Measurements from ENCODE around the gene ZFYVE28. TPM values are rescaled to one million over a fixed set of nuclear protein-coding genes. Genes with fewer than 3 reads are reported as not detected.

Gene ZFYVE28
- total RNA-seq, 2 experiments from 2014 or later = 14.8 to 17.2 TPM

DNA sequence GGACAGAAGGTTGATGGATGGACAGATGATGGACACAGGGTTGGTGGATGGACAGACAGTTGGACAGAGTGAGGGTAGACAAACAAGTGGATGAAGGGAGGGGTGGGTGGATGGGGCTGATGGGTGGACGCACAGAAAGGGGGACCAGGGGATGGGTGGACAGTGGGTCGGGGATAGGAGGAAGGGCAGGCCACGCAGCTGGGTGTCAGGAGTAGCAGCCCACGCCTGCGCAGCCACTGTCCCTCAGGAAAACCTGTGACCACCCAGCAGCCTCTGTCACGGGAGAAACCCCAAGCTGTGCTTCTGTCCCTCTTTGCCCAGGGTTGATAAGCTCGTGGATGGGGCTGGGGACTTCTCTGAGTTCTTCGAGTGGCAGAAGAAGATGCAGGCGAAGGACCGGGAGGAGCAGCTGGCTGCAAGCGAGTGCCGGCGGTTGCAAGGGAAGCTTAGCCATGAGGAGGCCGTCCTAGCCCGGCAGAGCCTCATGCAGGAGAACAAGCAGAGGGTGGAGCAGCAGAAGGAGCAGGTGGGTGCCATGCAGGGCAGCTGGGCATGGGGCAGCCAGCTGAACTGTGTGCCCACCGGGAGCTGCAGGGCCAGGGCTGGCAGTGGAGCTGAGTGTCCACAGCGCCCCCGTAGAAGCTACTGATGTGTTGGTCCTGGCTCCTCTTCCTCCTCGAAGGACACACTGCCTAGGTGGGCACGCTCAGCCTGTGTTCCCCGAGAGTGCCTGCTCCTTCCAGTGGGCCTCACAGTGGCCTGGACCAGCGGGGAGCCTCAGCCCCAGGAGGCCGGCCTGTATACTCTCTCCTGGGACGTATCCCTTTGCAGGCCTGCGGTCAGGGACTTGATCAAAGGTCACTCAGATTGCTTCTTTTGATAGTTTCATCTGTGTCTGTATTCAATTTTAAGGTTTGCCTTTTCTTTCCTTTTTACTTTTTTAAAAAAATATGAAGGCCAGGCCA is 33.7 kb upstream of the ZFYVE28 start:
- H3K4me1 Mint-ChIP-seq = no peaks in the 10 kb centered on the region
- no peak for DNase-seq
- ChIA-PET CTCF (interaction anchor here (0.7 kb wide), 1 partner anchor 58 kb away, joined by 3 read pairs; no protein-coding TSS in a partner anchor), POLR2A (no interaction called here)
- H3K9me3 Mint-ChIP-seq = no peaks in the 10 kb centered on the region
- no peak overlapping the region for H3K4me3 Mint-ChIP-seq
- no peaks in the 10 kb centered on the region for H3K27me3 Mint-ChIP-seq
- H3K27ac Mint-ChIP-seq = no peak overlapping the region
- H3K36me3 Mint-ChIP-seq (ENCODE audit: low read depth) = no peaks in the 10 kb centered on the region

DNA sequence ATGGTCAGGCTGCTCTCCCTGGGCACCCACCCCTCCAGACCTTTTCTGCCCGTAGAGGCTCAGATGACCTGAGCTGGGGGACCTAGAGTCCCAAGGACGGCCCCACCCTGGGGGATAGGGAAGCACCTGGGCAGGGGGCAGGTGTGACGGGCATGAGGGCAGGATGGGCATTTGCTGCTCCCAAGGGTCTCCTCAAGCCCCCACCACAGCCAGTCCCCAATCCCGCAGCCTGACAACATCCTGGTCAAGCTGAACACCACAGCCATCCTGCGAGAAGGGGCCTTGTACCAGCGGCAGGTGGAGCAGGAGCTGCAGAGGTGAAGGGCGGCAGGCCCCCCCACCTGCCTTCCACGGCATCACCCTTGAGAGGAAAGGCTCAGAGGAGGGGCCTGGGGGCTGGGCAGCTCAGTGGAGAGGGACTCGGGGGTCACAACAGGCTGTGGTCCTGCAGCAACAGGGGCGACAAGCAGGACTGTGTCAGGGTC is 32.6 kb upstream of the ZFYVE28 start:
- POLR2A ChIA-PET = no interaction called here
- Mint-ChIP-seq H3K27me3 (no peaks in the 10 kb centered on the region), H3K4me1 (no peaks in the 10 kb centered on the region), H3K4me3 (no peak overlapping the region), H3K36me3 (ENCODE audit: low read depth) (no peaks in the 10 kb centered on the region), H3K27ac (no peak overlapping the region), H3K9me3 (no peaks in the 10 kb centered on the region)
- DNase-seq = no peak
- CTCF ChIA-PET = interaction anchor here (0.9 to 1.1 kb wide), 2 partner anchors 10 to 29 kb away, joined by 3 to 5 read pairs; no protein-coding TSS in a partner anchor

DNA sequence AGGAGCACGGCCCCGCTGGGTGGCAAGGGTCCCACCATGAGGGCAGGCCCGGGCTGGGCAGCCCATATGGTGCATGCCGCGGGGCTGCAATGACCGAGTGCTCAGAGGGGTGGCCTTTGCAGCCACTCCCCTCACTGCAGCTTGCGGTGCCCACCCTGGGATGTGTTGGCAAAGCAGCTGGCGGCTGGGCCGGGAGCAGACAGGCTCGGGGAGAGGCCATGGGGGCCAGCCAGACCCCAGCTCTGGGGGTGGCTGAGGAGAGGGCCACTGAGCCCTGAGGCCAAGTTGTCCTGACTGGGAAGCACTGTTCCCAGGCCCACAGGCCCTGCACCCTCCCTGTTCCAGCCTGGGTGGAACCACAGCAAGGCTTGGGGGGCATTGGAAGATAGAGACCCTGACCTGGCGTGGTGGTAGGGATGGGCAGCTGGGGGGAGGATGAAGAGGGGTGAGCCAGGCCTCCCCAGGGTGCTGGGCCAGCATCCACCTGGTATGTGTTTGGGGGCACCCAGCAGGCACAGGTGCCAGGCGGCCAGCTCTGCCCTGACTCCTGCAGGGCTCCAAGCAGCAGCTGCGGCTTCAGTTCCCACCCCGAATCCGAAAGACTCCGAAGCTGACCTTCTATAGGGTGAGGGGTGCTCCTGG is 32.1 kb upstream of the ZFYVE28 start:
- no peak for DNase-seq
- CTCF ChIA-PET = interaction anchor here (0.9 to 1.1 kb wide), 2 partner anchors 10 to 28 kb away, joined by 3 to 5 read pairs; no protein-coding TSS in a partner anchor
- no peaks in the 10 kb centered on the region for H3K4me1 Mint-ChIP-seq
- H3K9me3 Mint-ChIP-seq = no peaks in the 10 kb centered on the region
- no peaks in the 10 kb centered on the region for H3K36me3 Mint-ChIP-seq (ENCODE audit: low read depth)
- H3K27me3 Mint-ChIP-seq = no peaks in the 10 kb centered on the region
- POLR2A ChIA-PET = no interaction called here
- no peak overlapping the region for H3K27ac Mint-ChIP-seq
- no peak overlapping the region for H3K4me3 Mint-ChIP-seq

DNA sequence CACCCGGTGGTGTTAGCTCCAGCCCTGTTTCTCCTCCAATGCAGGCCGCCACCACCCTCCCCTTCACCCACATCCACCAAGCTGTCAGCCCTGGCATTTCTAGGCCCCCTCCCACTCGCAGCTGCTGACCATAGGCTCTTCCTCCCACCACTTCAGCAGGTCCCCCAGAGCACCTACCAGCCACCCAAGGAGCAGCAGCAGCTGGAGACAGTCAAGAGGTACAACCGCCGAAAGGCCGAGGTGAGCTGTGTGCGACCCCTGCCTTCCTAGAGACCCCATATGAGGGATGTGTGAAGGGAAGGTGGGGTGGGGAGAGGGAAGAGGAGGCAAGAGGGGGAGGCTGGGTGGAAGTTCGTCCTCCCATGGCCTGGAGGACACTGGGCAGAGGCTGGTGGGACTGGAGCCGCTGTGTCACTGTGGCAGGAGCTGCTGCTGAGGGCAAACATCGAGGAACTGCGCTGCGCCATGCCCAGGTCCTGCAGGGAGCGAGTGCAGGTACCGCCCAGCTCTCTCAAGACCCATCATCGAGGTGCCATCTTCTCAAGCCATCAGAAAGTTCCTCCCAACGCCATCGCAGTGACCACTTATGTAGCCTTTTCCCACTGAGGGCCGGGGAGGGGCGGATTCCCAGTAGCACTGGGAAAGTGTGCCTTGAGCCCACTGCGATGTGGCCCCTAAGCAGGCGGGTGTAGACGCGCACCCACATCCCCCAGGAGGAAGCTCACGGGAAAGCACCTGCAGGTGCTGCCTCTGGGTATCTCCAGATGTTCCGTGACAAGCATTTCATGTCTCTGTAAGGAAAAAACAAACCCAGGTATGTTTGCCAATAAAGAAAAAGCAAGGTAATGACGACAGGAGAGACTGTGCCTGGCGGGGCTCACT is 31.3 kb upstream of the ZFYVE28 start:
- H3K27ac Mint-ChIP-seq = no peak overlapping the region
- no peaks in the 10 kb centered on the region for H3K9me3 Mint-ChIP-seq
- no peaks in the 10 kb centered on the region for H3K36me3 Mint-ChIP-seq (ENCODE audit: low read depth)
- no peak for DNase-seq
- no peaks in the 10 kb centered on the region for H3K27me3 Mint-ChIP-seq
- no peaks in the 10 kb centered on the region for H3K4me1 Mint-ChIP-seq
- H3K4me3 Mint-ChIP-seq = no peak overlapping the region
- ChIA-PET CTCF (interaction anchor here (0.9 to 1.2 kb wide), 3 partner anchors 9 to 28 kb away, joined by 3 to 5 read pairs (median 3); no protein-coding TSS in a partner anchor), POLR2A (no interaction called here)

DNA sequence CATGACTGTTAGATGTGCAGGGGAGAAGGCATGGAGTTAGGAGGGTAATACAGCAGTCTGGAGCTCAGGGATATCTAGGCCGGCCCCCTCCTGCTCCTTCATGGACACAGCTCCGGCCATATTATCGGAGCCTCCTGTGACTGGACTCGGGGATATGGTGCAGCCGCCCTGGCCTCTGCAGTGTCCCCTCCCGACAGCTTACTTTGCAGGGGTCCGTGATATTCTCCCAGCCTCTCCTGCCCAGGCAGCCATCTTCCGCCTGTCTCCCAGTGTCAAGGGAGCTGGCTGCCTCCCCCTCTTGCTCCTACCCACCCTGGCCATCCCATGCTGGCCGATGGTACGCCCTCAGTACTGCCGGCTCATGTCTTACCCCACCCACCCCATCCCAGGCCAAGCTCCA is 30.6 kb upstream of the ZFYVE28 start:
- POLR2A ChIA-PET = no interaction called here
- H3K36me3 Mint-ChIP-seq (ENCODE audit: low read depth) = no peaks in the 10 kb centered on the region
- DNase-seq = no peak
- CTCF ChIA-PET = interaction anchor here (1.2 kb wide), 1 partner anchor 13 kb away, joined by 3 read pairs; no protein-coding TSS in a partner anchor
- no peaks in the 10 kb centered on the region for H3K27me3 Mint-ChIP-seq
- no peaks in the 10 kb centered on the region for H3K4me1 Mint-ChIP-seq
- no peaks in the 10 kb centered on the region for H3K9me3 Mint-ChIP-seq
- H3K4me3 Mint-ChIP-seq = no peak overlapping the region
- no peak overlapping the region for H3K27ac Mint-ChIP-seq

DNA sequence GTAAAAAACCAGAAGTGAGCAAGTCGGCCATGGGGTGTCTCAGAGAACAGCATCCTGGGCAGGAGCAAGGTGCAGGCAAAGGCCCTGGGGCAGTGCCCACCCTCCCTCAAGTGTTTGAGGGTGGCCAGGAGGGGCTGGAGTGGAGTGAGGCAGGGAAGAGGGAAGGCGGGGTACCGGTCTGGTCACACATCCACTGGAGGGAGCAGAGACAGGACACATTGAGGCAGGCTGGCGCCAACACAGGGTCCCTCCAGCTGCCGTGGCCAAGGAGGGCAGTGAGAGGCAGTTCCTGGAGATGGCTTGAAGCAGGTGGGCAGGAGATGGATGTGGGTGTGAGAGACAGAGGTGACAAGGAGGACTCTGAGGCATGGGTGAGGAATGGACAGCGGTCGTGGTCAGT is 30.1 kb upstream of the ZFYVE28 start:
- POLR2A ChIA-PET = no interaction called here
- no peak for DNase-seq
- CTCF ChIA-PET = interaction anchor here (1.2 kb wide), 1 partner anchor 14 kb away, joined by 3 read pairs; no protein-coding TSS in a partner anchor
- Mint-ChIP-seq H3K4me1 (no peaks in the 10 kb centered on the region), H3K27ac (no peak overlapping the region), H3K9me3 (no peaks in the 10 kb centered on the region), H3K27me3 (no peaks in the 10 kb centered on the region), H3K4me3 (no peak overlapping the region), H3K36me3 (ENCODE audit: low read depth) (no peaks in the 10 kb centered on the region)

DNA sequence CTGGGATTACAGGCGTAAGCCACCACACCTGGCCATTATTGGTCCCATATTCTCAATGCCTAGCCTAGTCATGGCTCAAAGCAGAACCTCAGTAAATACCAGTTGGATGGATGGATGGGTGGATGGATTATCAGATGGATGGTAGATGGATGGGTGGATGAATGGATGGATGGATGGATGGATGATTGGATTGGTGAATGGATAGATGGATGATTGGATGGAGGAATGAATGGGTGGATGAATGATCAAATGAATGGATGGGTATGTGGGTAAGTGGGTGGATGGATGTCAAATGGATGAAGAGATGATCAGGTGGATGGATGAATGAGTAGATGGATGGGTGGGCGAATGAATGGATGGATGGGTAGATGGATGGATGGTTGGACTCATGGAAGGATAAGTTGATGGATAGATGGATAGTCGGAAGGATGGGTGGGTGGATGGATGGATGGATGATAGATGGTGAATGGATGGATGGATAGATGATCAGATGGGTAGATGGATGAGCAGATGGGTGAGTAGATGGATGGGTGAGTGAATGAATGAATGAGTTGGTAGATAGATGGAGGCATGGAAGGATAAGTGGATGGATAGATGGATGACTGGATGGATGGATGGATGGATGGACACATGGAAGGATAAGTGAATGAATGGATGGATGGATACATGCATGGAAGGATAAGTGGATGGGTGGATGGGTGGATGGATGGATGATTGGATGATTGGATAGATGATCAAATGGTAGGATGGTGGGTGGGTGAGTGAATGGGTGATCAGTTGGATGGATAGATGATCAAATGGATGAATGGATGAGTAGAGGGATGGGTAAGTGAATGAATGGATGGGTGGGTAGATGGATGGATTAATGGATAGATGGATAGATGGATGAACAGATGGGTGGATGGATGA is 28.5 kb upstream of the ZFYVE28 start:
- POLR2A ChIA-PET = no interaction called here
- Mint-ChIP-seq H3K27ac (no peak overlapping the region), H3K27me3 (no peaks in the 10 kb centered on the region), H3K4me3 (no peak overlapping the region), H3K4me1 (no peaks in the 10 kb centered on the region), H3K36me3 (ENCODE audit: low read depth) (no peaks in the 10 kb centered on the region), H3K9me3 (no peaks in the 10 kb centered on the region)
- no peak for DNase-seq
- CTCF ChIA-PET = no interaction called here

DNA sequence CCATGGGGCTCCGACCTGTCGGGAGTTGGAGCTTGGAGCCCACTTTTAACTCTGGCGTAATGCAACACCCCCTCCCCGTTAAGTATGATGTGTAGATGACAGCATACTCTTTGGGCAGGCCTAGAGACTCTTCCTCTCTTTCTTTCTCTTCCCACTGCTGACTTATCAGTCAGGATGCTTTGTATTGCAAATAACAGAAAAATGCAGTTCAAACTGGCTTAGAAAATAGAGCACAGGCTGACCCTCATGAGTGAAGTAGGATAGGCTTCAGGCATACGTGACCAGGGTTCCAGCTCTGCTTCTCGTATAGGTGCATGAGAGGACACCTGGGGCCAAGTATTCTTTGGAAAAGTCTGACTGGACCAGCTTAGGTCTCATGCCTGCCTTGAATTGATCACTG is 27.1 kb upstream of the ZFYVE28 start:
- Mint-ChIP-seq H3K4me1 (peaks cover 3% of the 10 kb centered on the region), H3K4me3 (no peak overlapping the region), H3K36me3 (ENCODE audit: low read depth) (no peaks in the 10 kb centered on the region), H3K9me3 (no peaks in the 10 kb centered on the region), H3K27ac (no peak overlapping the region), H3K27me3 (no peaks in the 10 kb centered on the region)
- POLR2A ChIA-PET = no interaction called here
- CTCF ChIA-PET = interaction anchor here (0.6 to 2.2 kb wide), 2 partner anchors 16 to 697 kb away, joined by 3 to 9 read pairs; no protein-coding TSS in a partner anchor
- DNase-seq = no peak

DNA sequence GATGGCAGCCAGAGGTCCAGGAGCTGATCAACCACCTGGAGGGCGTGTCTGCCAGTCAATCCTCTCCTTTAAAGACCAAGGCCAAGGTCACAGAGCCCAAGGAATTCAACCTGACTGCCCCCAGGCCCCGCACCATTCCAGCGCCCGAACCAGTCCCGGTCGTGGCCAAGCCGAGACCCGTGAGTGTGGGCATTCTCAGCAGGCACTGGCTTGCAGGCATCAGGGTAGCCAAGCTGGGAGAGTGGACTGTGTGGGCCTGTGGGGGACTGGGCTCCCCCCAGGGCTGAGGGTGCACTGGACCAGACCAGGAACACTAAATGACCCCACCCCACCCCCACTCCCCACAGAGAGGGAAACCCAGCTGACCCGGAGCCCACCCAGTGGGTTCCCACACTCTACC is 26.7 kb upstream of the ZFYVE28 start:
- POLR2A ChIA-PET = no interaction called here
- CTCF ChIA-PET = interaction anchor here (1.1 to 2.2 kb wide), 4 partner anchors 17 to 201 kb away, joined by 3 to 9 read pairs (median 4); no protein-coding TSS in a partner anchor
- Mint-ChIP-seq H3K4me3 (no peak overlapping the region), H3K9me3 (no peaks in the 10 kb centered on the region), H3K27ac (no peak overlapping the region), H3K27me3 (no peaks in the 10 kb centered on the region), H3K4me1 (peaks cover 3% of the 10 kb centered on the region), H3K36me3 (ENCODE audit: low read depth) (no peaks in the 10 kb centered on the region)
- no peak for DNase-seq

DNA sequence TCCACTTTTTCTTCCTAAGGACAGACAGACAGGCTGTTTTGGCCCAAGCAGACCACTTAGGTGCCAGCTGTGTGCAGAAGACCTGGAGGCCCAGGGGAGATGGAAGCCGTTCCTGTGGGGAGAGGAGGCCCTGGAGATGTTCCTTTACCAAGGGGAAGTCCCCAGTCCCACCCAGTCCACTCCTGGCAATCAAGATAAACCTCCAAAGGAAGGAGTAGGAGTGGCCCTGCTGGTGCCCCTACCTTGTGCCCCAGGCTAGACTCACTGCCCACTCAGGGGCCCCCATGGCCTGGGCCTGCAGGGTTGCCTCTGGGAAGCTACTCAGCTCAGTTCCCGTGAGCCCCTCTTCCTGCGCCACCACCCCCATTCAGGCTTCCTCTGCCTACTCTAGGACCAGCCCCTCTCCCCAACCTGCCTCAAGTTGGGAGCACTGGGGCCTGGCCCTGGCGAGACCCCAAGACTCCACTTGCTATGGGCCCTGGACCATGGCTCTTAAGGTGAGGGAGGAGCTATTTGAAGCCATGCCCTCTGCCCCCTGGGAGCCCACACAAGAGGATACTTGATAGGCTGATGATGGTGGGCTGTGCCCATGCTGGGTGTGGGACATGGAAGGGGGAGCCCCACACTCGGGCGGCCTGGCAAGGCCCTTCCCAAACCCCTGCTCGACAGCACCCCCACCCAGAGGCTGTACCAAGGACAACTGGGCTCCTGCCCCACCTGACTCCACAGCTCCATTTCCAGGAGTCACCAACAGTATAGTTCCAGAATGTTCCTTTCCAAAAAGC is 25.7 kb upstream of the ZFYVE28 start:
- H3K4me3 Mint-ChIP-seq = no peak overlapping the region
- ChIA-PET CTCF (interaction anchor here (1.1 to 3.5 kb wide), 5 partner anchors 18 to 225 kb away, joined by 3 to 22 read pairs (median 4); no protein-coding TSS in a partner anchor), POLR2A (no interaction called here)
- H3K9me3 Mint-ChIP-seq = no peaks in the 10 kb centered on the region
- H3K36me3 Mint-ChIP-seq (ENCODE audit: low read depth) = no peaks in the 10 kb centered on the region
- no peaks in the 10 kb centered on the region for H3K27me3 Mint-ChIP-seq
- DNase-seq = no peak
- H3K4me1 Mint-ChIP-seq = peaks cover 3% of the 10 kb centered on the region
- H3K27ac Mint-ChIP-seq = no peak overlapping the region

Data from activated CD4-positive, alpha-beta T cell treated with anti-CD3 and anti-CD28 coated beads, Interleukin-2, amount 10 ng/mL, durations not matched to agents 7 days and 5 days (primary cell).